Testis (tissue), 2 donors: Measurements from ENCODE around the gene TSSK3.

Source experiments
- POLR2A ChIP-seq: fragments of 450-650 bp; IDR thresholded peaks from one replicate; pipeline ENCODE4 v1.6.1; 2017; ENCODE audit warnings: antibody characterized with exemption, mild to moderate bottlenecking, moderate library complexity
- TF ChIP-seq, protein P1 (sequence below), 3 experiments: fragments of 450-650 bp in 2 of 3; fragments of 200-600 bp in 1 of 3; sonication (generic) in 1 of 3; IDR thresholded peaks; one replicate each; pipeline ENCODE4 v1.5.1; 2016 to 2019; ENCODE audit warnings: antibody characterized with exemption in 3 of 3, mild to moderate bottlenecking in 2 of 3, moderate library complexity in 1 of 3

DNA sequence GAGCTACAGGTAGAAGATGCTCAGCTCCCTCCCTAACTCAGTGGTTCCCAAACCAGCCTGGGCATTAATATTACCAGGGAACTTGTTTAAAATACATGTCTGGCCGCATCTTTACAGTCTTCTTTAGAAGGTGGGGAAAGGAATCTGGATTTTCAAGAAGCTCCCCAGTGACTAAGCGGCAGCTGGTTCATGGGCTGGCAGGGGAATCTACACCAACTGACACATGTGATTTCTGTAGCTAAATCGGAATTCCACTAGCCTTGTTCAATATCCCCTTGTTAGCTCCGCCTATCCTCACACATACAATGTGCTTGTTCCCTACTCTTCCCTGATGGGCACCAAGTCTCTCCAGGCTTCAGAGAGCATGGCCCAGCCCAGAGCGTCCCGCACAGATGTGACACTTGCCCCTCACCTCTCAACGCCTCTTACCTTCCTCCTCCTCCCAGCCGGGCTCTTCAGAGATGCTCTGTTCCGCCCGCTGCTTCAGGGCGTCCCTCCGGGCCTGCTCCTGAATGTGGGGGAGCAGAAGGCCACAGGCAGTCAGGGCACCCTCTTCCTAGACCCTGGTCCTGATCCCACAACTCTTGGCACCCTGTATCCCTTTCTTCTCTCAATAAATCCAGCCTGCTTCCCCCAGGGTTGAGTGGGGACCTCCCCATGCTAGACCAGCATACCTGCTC, 15.3 kb downstream of the TSSK3 start:
- TF ChIP-seq, protein P1, sequence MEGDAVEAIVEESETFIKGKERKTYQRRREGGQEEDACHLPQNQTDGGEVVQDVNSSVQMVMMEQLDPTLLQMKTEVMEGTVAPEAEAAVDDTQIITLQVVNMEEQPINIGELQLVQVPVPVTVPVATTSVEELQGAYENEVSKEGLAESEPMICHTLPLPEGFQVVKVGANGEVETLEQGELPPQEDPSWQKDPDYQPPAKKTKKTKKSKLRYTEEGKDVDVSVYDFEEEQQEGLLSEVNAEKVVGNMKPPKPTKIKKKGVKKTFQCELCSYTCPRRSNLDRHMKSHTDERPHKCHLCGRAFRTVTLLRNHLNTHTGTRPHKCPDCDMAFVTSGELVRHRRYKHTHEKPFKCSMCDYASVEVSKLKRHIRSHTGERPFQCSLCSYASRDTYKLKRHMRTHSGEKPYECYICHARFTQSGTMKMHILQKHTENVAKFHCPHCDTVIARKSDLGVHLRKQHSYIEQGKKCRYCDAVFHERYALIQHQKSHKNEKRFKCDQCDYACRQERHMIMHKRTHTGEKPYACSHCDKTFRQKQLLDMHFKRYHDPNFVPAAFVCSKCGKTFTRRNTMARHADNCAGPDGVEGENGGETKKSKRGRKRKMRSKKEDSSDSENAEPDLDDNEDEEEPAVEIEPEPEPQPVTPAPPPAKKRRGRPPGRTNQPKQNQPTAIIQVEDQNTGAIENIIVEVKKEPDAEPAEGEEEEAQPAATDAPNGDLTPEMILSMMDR (IDR thresholded peaks at IDR 0.05), result no peak
- TF ChIP-seq POLR2A, result no peak
